NCI-H446 treated with DMSO at 0.1 percent for 48 hours (cell line): ENCODE data around the gene TMEM141.
"Not testable (repeated sequence)": the region's sequence is repeated elsewhere in the genome, so short reads cannot be mapped to it uniquely, and the experiment has no call there.

Experiments used
- DNase-seq: peaks from one replicate; lab custom pipeline; 2025; lab: John Stamatoyannopoulos, UW

Gene TMEM141

DNA sequence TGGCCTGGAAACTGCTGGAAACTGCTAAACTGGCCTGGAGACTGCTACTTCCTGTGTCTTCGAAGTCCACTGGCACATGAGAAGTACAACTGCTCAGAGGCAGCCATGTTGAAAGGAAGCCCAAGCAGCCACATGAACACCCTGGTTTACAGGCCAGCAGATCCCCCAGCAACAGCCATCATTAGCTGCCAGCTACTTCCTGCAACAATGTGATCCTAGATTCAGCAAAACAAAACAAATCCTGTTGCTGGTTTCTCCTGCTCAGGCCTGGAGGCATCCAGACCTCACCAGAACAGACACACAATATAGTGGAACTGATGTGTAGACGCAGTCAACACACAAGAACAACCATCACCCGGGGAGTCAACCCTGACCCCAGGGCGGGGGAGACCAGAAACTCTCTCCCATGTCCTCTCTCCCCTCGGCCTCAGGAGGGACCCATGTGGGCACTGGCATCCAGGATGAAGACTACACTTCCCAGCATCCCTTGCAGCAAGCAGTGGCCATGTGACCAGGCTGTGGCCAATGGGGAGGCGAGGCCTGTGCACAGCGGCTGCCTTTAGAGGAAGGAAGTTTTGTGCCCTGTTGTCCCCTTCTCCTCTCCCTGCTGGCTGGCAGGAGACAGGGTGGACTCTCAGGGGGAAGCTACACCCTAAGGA is 17.6 kb upstream of the TMEM141 start:
- no peak for DNase-seq

DNA sequence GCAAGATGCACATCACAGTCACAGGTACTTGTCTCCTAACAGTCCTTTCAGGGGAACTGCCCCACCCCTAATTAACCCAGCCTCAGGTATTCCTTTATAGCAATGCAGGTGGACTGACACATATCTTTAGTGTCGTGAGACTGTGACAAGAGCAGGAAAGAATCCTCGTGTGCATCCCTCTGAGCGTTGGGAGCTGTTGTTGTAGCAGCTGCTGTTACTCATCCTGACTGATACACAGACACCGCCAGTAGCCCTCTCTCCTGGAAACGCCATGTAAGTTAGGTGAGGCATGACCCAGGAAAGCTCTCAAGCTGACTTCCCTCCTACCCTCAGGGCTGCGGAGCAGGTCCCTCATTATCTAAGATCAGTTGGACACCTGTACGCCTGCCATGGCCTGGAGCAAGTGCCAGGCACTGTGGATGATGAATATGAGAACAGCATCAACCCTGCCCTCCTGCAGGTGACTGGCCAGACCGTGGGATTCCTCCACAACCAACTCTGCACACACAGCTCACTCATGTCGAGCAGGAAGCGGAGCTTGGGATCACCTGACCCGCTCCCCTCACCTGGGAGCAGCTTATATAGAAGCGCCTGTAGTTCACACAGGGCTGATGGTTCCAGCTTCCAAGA is 16.6 kb upstream of the TMEM141 start:
- DNase-seq = no peak

DNA sequence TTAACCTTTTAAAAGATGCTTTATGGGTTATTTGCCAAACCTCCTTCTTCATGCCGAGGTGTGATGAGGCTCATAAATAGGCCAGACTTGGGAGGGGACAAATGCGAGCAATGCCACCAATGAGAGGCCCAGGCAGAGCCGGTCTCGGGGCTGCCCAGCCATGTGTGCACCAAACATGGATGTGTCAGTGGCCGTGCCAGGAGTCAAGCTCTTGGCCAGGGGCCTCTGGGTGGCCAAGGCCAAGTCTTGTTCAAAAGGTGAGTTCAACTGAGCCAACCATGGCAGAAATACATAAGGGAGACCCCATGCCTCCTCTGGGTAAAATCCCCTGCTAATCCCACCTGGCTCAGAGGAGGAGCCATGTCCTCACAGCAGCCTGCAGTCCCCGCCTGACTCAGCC is 16.0 kb upstream of the TMEM141 start:
- DNase-seq = no peak

DNA sequence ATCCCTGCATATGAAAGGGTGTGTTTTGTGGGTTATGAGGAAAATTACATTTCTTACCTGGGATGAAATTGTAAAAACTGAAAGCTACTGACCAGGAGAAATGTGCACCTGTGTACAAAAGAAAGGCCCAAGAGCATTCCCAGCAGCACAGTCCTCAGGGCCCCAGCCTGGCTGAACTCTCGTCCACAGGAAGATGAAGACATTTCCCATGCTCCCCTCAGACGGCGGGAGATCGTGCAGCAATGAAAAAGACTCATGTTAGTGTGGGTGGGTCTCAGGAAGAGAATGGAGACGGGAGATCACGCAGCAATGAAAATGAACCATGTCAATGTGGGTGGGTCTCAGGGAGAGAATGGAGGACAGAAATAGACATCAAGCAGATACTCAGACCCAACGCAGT is 14.2 kb upstream of the TMEM141 start:
- DNase-seq = no peak

DNA sequence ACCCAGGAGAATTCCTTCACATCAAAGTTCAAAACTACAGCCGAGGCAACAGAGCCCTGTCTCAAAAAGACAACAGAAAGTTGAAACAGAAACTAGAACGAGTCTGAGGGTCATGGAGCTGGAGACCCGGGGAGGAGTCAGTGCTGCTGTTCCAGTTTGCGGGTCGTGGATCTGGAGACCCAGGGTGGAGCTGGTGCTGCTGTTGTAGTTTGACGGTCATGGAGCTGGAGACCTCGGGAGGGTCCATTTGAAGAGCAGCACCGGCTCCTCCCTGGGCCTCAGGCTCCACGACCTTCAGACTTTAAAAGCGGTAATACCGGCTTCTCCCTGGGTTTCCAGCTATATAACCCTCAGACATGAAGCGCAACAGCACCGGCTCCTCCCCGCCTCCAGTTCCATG is 13.8 kb upstream of the TMEM141 start:
- no peak for DNase-seq

DNA sequence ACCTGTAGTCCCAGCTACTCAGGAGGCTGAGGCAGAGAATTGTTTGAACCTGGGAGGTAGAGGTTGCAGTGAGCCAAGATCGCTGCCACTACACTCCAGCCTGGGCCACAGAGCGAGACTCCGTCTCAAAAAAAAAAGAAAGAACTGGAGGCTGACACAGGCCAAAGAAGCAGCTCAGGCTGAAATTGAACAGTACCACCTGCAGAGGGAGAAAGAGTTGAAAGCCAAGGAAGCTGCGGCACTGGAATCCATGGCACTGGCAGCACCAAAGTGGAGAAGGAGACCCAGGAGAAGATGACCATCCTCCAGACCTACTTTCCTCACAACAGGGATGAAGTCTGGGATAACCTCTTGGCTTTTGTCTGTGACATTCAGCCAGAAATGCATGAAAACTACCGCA is 11.3 kb upstream of the TMEM141 start:
- DNase-seq = no peak

DNA sequence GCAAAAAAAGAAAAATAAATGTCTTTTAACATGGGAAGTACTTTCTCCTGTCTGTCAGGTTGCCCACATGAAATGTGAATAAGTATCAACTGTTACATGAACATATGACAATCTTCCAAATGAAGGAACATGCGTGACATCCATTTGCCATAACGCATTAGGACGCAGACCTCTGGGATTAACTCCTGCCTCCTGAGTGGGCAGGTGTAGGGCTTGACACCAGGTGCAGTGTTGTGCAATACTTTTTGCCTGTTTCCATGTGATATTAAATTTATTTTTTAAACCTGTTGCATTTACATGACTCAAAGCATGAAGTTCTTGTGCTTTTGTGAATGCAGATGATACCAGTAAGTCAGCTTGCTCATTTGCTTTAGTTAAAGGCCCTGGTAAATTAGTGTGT is 8.7 kb upstream of the TMEM141 start:
- DNase-seq = no peak

DNA sequence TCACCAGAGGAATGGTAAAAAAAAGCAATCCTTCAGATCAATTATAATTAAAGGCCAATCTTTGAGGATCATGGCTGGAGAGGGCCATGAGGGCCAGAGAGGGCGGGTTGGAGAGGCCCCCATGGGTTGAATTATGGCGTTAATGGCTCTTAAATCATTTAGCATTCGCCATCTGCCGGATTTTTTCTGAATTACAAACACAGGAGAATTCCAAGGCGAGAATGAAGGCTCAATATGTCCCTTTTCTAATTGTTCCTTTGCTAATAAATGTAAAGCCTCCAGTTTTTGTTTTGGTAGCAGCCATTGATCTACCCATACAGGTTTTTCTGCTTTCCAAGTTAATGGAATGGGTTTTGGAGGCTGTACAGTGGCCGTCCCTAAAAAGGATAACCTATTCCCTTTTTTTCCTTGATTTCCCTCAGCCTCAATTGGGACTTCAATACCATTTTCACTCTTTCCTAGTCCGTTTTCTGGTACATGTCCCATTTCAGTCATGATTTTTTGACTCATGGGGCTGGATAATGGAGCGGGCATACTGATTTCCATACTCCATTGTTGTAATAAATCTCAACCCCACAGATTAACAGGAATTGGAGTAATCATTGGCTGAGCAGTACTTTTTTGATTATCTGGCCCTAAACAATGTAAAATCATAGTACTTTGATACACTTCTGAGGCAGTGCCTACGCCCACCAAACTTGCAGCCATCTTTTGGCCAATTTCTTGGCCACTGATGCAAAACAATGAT is 6.7 kb upstream of the TMEM141 start:
- no peak for DNase-seq

DNA sequence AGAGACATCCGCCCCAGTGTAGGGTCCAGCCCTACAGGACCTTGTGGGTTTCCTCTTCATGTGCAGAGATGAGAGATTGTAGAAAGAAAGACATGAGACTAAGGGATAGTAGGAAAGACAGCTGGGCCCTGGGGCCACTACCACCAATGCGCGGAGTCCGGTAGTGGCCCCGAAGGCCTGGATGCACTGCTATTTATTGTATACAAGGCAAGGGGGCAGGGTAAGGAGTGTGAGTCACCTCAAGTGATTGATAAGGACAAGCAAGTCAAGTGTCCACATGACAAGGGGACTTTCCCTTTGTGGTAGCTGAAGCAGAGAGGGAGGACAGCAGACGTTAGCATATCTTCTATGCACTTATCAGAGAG is 6.2 kb upstream of the TMEM141 start:
- no peak for DNase-seq

DNA sequence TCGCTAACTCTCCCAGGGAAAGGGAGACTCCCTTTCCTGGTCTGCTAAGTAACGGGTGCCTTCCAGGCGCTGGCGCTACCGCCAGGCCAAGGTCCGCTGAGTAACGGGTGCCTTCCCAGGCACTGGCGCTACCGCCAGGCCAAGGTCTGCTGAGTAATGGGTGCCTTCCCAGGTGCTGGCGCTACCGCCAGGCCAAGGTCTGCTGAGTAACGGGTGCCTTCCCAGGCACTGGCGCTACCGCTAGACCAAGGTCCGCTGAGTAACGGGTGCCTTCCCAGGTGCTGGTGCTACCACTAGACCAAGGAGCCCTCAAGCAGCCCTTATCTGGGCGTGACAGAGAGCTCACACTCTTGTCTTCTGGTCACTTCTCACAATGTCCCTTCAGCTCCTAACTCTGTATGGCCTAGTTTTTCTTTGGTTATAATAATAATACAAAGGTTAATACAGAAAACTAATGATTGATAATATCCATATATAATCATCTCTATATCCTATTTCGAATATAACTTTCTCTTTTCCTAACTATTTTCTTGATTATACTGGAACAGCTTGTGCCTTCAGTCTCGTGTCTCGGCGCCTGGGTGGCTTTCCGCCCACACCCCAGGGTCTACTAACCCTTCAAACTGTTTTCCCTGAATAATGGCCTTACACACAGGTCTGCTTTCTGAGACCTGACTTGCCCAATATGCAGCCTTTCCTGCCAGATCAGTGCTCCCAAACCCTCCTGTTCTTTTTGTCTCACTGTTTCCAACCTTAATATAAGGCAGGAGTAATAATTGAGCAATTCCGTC is 5.4 kb upstream of the TMEM141 start:
- DNase-seq = not testable (repeated sequence)

DNA sequence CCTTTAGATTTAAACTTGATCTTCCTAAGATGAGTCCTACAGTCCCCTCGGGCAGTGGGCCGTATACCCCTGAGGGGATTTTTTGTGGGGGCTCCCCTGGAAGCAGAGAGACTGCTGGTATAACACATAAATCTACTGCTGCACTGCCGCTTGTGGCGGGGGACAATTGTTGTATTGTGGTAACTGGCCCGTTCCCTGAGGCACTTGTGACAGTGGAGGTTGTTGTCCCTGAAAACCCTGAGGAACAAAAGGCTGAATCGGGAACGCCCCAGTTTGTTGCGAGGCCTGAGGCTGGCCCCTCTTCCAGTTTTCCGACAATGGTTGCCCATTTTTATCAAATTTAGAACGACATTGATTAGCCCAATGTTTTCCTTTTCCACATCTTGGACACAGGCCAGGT is 4.7 kb upstream of the TMEM141 start:
- DNase-seq = no peak

DNA sequence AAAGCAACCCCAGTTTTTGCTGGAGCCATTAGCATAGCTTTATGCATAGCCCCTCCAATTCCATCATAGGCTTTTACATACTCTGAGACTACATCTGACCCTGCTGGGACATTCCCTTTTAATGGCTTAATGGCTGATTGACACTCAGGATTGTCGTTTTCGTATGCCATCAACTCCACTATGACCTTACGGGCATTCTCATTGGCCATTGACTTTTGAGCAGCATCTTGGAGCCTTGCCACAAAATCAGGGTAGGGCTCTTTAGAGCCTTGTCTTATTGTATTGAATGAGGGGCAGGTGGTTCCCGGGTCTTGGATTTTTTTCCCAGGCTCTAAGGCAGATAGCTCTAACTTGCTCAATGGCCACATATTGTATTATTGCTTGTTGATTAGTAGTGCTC is 4.2 kb upstream of the TMEM141 start:
- DNase-seq = not testable (repeated sequence)

DNA sequence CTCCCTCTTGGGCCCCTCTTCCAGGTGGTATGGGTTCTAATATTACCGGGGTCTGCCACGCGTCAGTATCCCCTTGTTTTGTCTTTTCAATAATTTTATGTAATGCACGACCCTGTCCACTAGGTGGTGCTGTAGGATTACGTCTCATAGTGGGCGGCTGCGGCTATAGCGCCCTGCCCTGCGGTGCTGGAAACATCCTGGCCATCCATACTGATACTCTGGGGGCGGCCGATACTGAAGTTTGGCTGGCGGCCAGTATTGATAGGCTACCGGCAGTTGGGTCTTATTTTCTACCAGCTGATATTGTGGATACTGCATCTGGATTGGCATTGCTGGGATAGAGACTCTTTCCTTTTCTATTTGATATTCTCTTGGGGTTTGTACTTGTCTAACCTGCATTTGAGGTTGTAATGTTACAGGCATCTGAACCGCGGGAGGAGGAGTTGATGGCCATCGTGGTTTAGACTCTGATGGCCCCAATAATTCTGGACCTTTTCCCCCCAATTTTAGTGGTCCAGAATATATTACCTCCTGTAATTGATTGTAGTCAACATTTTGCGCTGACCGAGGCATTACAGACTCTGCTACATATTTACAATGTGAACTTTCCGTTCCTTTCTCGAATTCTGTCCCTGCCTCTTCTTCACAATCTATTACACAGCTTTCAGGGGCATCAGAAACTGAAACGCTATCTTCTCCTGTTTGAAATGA is 3.3 kb upstream of the TMEM141 start:
- no peak for DNase-seq

DNA sequence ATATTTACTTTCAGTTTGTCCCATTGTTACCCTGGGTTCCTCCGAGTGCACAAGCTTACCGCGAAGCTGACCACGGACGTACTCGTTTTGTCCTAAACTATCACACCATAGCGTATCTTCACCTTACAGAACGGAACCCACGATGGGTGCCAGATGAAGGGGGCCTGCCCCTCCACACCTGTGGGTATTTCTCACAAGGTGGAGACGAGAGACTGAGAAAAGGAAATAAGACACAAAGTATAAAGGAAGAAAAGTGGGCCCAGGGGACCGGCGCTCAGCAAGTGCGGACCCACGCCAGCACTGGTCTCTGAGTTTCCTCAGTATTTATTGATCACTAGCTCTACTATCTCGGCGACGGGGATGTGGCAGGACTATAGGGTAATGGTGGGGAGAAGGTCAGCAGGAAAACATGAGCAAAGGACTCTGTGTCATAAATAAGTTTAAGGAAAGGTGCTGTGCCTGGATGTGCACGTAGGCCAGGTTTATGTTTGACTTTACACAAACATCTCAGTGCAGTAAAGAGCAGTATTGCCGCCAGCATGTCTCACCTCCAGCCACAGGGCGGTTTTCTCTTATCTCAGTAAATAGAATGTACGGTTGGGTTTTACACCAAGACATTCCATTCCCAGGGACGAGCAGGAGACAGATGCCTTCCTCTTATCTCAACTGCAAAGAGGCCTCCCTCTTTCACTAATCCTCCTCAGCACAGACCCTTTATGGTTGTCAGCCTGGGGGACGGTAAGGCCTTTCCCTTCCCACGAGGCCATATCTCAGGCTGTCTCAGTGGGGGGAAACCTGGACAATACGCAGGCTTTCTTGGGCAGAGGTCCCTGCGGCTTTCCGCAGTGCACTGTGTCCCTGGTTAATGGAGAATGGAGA is 2.3 kb upstream of the TMEM141 start:
- not testable (repeated sequence) for DNase-seq

DNA sequence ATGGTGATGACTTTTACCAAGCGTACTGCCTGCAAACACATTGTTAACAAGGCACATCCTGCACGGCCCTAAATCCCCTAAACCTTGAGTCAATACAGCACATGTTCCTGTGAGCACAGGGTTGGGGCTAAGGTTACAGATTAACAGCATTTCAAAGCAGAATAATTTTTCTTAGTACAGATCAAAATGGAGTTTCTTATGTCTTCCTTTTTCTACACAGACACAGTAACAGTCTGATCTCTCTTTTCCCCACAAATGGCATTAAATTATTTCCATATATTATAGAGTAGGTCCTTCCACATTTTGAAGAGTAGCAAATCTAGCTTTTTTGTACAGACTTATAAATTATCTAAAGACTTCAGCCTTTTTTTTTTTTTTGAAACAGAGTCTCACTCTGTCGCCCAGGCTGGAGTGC is 1.6 kb upstream of the TMEM141 start:
- no peak for DNase-seq

DNA sequence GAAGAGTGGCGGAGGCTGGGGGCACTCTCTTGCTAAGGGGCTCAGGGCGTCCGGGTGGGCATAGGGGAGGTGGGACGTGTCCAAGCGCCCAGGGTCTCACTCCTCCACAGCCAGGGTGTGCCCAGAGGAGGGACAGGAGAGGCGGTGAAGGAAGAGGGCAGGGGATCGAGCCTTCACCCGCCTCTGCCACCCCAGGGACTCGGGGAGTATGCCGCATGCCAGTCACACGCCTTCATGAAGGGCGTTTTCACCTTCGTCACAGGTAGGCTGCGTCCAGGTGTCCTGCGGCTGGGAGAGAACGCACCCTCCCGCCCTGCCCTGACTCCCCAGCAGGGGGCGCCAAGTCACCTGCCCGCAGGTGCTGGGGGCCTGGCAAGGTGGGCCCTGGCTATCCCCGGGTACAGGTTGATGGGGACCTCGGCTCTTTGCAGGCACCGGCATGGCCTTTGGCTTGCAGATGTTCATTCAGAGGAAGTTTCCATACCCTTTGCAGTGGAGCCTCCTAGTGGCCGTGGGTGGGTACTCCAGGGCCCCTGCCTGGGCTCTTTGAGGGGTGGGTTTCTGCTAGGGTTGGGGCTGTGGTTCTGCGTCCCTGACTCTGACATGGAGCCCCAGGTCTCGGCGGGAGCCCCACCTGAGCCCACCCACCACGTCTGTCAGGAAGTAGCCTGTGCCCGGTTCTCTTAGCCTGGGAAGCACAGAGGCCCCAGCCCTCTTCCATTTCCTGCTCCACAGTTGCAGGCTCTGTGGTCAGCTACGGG is 552 bp downstream of the TMEM141 start:
- no peak for DNase-seq

DNA sequence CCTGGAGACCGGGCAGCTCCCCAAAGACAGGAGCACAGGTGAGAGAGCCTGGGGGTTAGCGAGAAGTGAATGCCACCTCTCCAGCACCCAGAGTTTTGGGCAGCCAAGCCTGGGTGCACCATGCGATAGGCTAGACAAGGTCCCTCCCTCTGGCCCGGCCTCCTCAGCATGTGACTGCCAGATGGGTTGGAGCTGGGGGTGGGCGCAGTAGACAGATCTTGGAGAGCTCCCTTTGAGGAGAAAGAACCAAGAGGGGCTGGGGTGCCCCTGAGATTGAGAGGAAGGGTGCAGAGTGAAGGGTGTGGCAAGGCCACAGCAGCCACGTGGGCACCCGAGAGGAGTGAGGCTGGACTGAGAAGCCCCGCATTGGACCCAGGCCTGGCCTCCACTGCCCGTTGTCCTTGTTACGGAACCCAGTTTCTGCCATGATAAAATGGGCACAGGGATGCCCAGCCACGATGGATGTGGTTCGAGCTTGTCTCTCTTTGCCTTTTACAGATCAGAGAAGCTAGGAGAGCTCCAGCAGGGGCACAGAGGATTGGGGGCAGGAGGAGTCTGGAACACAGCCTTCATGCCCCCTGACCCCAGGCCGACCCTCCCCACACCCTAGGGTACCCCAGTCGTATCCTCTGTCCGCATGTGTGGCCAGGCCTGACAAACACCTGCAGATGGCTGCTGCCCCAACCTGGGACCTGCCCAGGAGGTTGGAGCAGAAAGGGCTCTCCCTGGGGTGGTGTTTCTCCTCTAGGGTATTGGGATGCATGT is 1.4 kb downstream of the TMEM141 start:
- DNase-seq = no peak

DNA sequence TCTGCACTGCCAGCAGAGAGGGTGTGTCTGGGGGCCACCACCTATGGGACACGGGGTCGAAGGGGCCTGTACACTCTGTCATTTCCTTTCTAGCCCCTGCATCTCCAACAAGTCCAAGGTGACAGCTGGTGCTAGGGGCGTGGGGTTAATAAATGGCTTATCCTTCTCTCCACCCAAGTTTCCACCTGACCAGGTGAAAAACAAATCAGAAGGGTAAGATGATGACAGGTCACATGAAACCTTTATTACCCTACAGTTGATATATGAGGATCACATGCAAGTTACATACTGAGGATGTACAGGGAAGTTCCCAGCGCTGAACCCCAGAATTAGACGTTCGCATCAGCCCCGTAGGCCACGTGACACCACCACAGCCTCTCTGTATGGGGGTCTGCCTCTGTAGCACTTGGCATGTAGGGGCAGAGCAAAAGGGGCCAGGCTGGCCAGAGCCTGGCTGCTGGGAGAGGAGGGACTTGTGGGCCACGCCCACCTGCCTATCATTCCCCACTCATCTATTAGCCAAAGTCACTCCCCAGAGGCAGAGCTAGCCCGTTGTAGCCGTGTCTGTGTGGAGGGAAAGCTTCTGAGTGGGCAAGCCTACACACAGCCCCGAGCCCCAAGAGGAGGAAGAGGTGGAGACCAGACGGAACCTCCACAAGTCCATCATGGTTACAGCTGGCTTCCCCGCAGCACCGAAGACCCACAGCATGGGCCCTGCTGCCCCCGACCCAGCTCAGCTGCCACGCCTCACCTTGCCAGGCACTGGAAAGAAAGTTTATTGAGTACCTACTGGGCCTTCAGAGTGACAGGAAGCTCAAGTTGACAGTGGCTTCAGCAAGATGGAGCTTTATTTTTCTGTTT is 2.2 kb downstream of the TMEM141 start:
- DNase-seq = no peak
